Measurements from ENCODE around the gene CENPU. TPM values are rescaled to one million over a fixed set of nuclear protein-coding genes. Genes with fewer than 3 reads are reported as not detected.

The CENPU gene
- total and polyA plus RNA-seq, 2 experiments from 2014 or later = 88.3 to 186 TPM

- Mint-ChIP-seq H3K27ac (no peak overlapping the region), H3K9me3 (no peaks in the 10 kb centered on the region), H3K4me3 (no peak overlapping the region), H3K27me3 (ENCODE audit: insufficient read depth, low read depth, poor library complexity) (peaks cover 5% of the 10 kb centered on the region), H3K4me1 (peaks cover 4% of the 10 kb centered on the region; the same call in 2 of the 3 replicates), H3K36me3 (ENCODE audit: low read depth) (peaks cover 72% of the 10 kb centered on the region)
- no peak for DNase-seq (ENCODE audit: low spot score)
- no peak for TF ChIP-seq ZNF331 (CRISPR knock-in tag; IDR thresholded peaks at IDR 0.05; ENCODE audit: low read depth)
- no peak for TF ChIP-seq ZNF114 (CRISPR knock-in tag; IDR thresholded peaks at IDR 0.05)
- no peak for TF ChIP-seq EZH2 (IDR thresholded peaks at IDR 0.05; ENCODE audit: low read depth, unreplicated experiment)
- no peak for TF ChIP-seq REST (IDR thresholded peaks at IDR 0.05; ENCODE audit: unreplicated experiment)
- no peak for TF ChIP-seq NANOG (IDR thresholded peaks at IDR 0.05; ENCODE audit: borderline replicate concordance)
- TF ChIP-seq POLR2AphosphoS5 (IDR thresholded peaks at IDR 0.05; ENCODE audit: low read depth) = no peak
- no peak for TF ChIP-seq ZNF462 (CRISPR knock-in tag; IDR thresholded peaks at IDR 0.05)
- no peak for TF ChIP-seq JUNB (IDR thresholded peaks at IDR 0.05; ENCODE audit: unreplicated experiment)
- no peak for TF ChIP-seq CTCF (conservative IDR thresholded peaks at IDR 0.05; ENCODE audit: low read depth in 2 of 2)
- TF ChIP-seq ETS1 (IDR thresholded peaks at IDR 0.05) = no peak
- no peak for TF ChIP-seq CREB1 (CRISPR knock-in tag; IDR thresholded peaks at IDR 0.05; ENCODE audit: low read depth)
- TF ChIP-seq EZH2phosphoT487 (IDR thresholded peaks at IDR 0.05; ENCODE audit: unreplicated experiment) = no peak
- no peak for TF ChIP-seq STAT1 (IDR thresholded peaks at IDR 0.05; ENCODE audit: unreplicated experiment)
- Histone ChIP-seq H3K79me2 (replicated peaks; ENCODE audit: insufficient read depth) (peaks cover 11% of the 10 kb centered on the region), H4K20me1 (replicated peaks; ENCODE audit: insufficient read depth) (peaks cover 18% of the 10 kb centered on the region), H3K27me3 (ENCODE audit: insufficient read depth) (no peaks in the 10 kb centered on the region), H3K9me2 (ENCODE audit: insufficient read depth) (no peaks in the 10 kb centered on the region), H3K4me3 (no peak overlapping the region), H3K4me1 (ENCODE audit: insufficient read depth) (no peaks in the 10 kb centered on the region), H3F3A (replicated peaks; ENCODE audit: low read depth) (no peaks in the 10 kb centered on the region), H3K4me2 (no peak overlapping the region), H3K36me3 (ENCODE audit: insufficient read depth) (peaks cover 53% of the 10 kb centered on the region), H3K27ac (ENCODE audit: low read depth) (no peak overlapping the region), H2AFZ (no peak overlapping the region)
- no peak for ATAC-seq
Observed at GRCh38 chr4:184702114-184702513, 31.8 kb downstream of the CENPU start.

Data from GM23338 (cell line).